Pancreas (tissue), 10 donors: ENCODE data around the gene LILRB1. TPM values are rescaled to one million over a fixed set of nuclear protein-coding genes. Genes with fewer than 3 reads are reported as not detected.
"Not testable (repeated sequence)": the region's sequence is repeated elsewhere in the genome, so short reads cannot be mapped to it uniquely, and the experiment has no call there.

ENCODE experiments used
- ATAC-seq, 4 donors: fragments of 200-7000 bp; cut with Tn5 transposase; one replicate each; pipeline versions ENCODE4 v1.8.0 to v1.9.1; 2020; ENCODE audit warnings: mild to moderate bottlenecking in 4 of 4, moderate library complexity in 4 of 4
- DNase-seq, 6 donors: peaks; one replicate each; pipeline ENCODE4 v3.0.0-alpha.2; 2020
- FAIRE-seq: peaks from 2 replicates; lab custom pipeline; 2012; peaks lifted over from hg19 to GRCh38; lab: Jason Lieb, UNC
- H3K27ac ChIP-seq, 4 donors: fragments of 200-600 bp; sonication (generic); 1 replicate in 3 of 4; 2 replicates in 1 of 4; pipeline versions ENCODE4 v1.5.0 to v1.8.0; 2020
- H3K27me3 ChIP-seq, 4 donors: fragments of 200-600 bp; one replicate each; pipeline ENCODE4 v1.8.0; 2021
- H3K36me3 ChIP-seq, 3 donors: fragments of 200-600 bp; sonication (generic) in 1 of 3; one replicate each; pipeline versions ENCODE4 v1.5.0 to v1.8.0; 2020 to 2021
- H3K4me1 ChIP-seq, 3 donors: fragments of 200-600 bp; one replicate each; pipeline ENCODE4 v1.8.0; 2021
- H3K4me3 ChIP-seq, 4 donors: fragments of 200-600 bp; sonication (generic) in 2 of 4; one replicate each; pipeline versions ENCODE4 v1.5.0 to v1.8.0; 2020 to 2021
- H3K9me3 ChIP-seq, 4 donors: fragments of 200-600 bp; one replicate each; pipeline ENCODE4 v1.8.0; 2021
- WGBS, 2 donors: extraction: QIAGEN DNeasy Blood & Tissue Kit; methylation state at CpG; one replicate each; pipeline ENCODE4 v1.1.7; 2013; 5-methylcytosine and 5-hydroxymethylcytosine counted together
- intact Hi-C, 3 donors: fragments of 100-400 bp; cut with DNase I; formaldehyde crosslinking; loops; one replicate each; pipeline versions ENCODE4 v1.11.1 to v1.14.2; 2022
- polyA plus RNA-seq, 2 donors: library from polyadenylated mRNA; stranded (reverse); fragments of 200-250 nt; gene quantifications; one replicate each; pipeline ENCODE4 v1.2.3, GENCODE V29; 2013
- total RNA-seq, 6 donors: library from RNA; stranded (reverse); fragmentation: NEBNext Ultra II Directional in 4 of 6; extraction: Animal tissue kit (Norgen Biotek cat#: 25700) in 4 of 6; gene quantifications; one replicate each; pipeline versions ENCODE4 v1.2.1 to v1.2.4, GENCODE V29; 2021 to 2023
- TF ChIP-seq, protein P1 (sequence below), 4 donors: fragments of 200-600 bp; sonication (generic) in 3 of 4; IDR thresholded peaks; one replicate each; pipeline versions ENCODE4 v1.5.0 to v1.8.0; 2021; ENCODE audit warnings: antibody characterized with exemption in 4 of 4
- donor health status: healthy with polysubstance abuse.
- donor health status: DM: no; HTN: no; CAD: no; lungs with moderate emphysema.
- donor health status: DM: no; HTN: no; CAD: no.
- donor health status: control.
- donor health status: control.
- donor health status: Bipolar disorder and iron deficiency.
- donor health status: DM: yes; HTN: yes; CAD: no.
- donor health status: DM: no; HTN: no; CAD: no.
- donor health status: DM: no; HTN: no; CAD: no.
- donor health status: DM: yes; HTN: yes; CAD: no.

LILRB1 gene
- total and polyA plus RNA-seq, 8 donors = 0.51 to 8.8 (median 0.89) TPM

DNA sequence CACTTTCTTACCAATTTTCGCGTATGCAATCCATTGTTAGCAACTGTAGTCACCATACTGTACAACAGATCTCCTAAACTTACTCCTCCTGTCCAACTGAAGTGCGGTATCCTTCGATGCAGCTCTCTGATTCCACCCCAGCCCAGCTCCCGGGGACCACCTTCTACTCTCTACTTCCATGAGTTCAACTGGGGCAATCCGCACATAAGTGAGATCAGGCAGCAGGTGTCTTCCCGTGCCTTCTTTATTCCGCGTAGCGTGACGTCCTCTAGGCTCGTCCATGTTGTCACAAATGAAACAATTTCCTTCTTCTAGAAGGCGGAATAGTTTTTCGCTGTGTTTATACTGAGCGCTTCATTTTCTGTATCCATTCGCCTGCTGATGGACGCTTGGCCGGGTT is 8.4 kb downstream of the LILRB1 start:
- no peak for DNase-seq
- Histone ChIP-seq H3K9me3 (no peaks in the 10 kb centered on the region), H3K4me1 (no peaks in the 10 kb centered on the region), H3K27me3 (no peaks in the 10 kb centered on the region), H3K4me3 (no peak overlapping the region), H3K27ac (no peak overlapping the region), H3K36me3 (no peaks in the 10 kb centered on the region)
- ATAC-seq = no peak
- WGBS, 2 donors = 72 to 82% methylated on average over 18 of the region's 18 CpGs
- FAIRE-seq = no peak
- TF ChIP-seq, protein P1, sequence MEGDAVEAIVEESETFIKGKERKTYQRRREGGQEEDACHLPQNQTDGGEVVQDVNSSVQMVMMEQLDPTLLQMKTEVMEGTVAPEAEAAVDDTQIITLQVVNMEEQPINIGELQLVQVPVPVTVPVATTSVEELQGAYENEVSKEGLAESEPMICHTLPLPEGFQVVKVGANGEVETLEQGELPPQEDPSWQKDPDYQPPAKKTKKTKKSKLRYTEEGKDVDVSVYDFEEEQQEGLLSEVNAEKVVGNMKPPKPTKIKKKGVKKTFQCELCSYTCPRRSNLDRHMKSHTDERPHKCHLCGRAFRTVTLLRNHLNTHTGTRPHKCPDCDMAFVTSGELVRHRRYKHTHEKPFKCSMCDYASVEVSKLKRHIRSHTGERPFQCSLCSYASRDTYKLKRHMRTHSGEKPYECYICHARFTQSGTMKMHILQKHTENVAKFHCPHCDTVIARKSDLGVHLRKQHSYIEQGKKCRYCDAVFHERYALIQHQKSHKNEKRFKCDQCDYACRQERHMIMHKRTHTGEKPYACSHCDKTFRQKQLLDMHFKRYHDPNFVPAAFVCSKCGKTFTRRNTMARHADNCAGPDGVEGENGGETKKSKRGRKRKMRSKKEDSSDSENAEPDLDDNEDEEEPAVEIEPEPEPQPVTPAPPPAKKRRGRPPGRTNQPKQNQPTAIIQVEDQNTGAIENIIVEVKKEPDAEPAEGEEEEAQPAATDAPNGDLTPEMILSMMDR (IDR thresholded peaks at IDR 0.05) = no peak
- intact Hi-C loops = no loop called here

DNA sequence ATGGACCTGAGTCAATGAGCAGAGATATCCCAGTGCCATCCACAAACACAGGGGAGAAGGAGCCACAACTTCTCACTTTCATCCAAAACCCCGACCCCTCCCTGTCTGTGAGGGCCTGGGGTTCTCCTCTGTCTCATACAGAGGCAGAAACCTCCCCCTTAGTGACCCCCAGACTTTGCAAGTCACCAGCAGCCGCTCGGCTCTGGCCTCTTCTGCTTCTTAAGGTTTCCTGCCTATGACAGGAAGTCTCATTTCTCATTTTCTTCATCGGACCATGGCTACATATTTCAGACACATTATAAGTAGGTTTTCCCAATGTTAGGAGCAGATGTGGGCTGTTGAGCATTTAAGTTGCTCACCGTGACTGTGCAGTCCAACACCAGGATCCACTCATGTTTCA is 12.7 kb downstream of the LILRB1 start:
- intact Hi-C loops, FAIRE-seq, H3K27ac ChIP-seq, H3K36me3 ChIP-seq, DNase-seq, H3K4me1 ChIP-seq, H3K27me3 ChIP-seq, H3K9me3 ChIP-seq, H3K4me3 ChIP-seq: not testable (repeated sequence)
- ATAC-seq = peak in 1 of 4 donors; percentile 62
- 45 to 58% methylated on average over 5 of the region's 5 CpGs for WGBS, 2 donors

DNA sequence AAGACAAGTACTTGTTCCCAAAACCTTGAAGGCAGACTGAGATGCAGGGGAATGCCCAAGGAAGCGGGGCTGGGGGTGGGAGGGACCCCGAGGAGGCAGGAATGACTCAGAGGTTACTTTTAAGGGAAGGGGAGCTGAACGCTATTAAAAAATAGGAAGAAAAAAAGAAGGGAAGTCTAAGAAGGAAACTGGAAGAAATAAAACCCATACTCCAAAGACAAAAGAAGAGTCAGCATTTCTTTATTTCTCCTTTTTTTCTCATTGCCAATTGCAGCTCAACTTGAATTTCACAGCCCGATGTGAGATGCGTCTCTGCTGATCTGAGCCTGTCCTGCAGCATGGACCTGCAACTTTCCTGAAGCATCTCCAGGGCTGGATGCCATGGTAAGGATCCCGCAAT is 13.3 kb downstream of the LILRB1 start:
- H3K27me3 ChIP-seq, DNase-seq, H3K9me3 ChIP-seq, H3K36me3 ChIP-seq, H3K4me1 ChIP-seq, intact Hi-C loops, H3K4me3 ChIP-seq, FAIRE-seq, H3K27ac ChIP-seq: not testable (repeated sequence)
- peak in 2 of 4 donors; percentile 49 to 73 for ATAC-seq
- WGBS, 2 donors = 50 to 53% methylated on average over 6 of the region's 6 CpGs

DNA sequence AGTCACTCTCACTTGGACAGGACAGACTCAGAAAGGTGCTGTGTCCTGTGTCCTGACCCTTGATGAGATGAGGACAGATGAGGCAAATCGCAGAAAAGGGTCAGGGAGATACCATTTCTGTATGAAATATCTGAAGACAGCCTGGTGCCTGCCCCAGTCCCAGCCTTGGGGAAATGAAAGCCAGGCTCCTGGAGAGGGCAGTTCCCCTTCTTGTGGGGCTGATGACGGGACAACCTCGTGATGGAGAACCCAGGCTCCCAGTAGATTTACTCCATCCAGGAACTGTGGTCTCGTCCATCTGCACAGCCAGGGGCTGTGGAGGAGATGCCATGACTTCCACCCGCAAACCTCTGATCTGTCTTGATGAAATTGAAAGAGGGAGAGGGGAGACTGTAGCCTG is 13.8 kb downstream of the LILRB1 start:
- H3K36me3 ChIP-seq = no peaks in the 10 kb centered on the region
- ATAC-seq (peak in 2 of 4 donors; percentile 76 to 84), FAIRE-seq (no peak), DNase-seq (peak in 1 of 6 donors; percentile 45)
- intact Hi-C loops = no loop called here
- 37 to 43% methylated on average over 5 of the region's 5 CpGs for WGBS, 2 donors
- TF ChIP-seq, protein P1 (IDR thresholded peaks at IDR 0.05) = no peak
- H3K4me1 ChIP-seq = no peaks in the 10 kb centered on the region
- H3K27ac ChIP-seq = no peak overlapping the region
- H3K27me3 ChIP-seq = no peaks in the 10 kb centered on the region
- H3K9me3 ChIP-seq = no peaks in the 10 kb centered on the region
- H3K4me3 ChIP-seq = no peak overlapping the region

DNA sequence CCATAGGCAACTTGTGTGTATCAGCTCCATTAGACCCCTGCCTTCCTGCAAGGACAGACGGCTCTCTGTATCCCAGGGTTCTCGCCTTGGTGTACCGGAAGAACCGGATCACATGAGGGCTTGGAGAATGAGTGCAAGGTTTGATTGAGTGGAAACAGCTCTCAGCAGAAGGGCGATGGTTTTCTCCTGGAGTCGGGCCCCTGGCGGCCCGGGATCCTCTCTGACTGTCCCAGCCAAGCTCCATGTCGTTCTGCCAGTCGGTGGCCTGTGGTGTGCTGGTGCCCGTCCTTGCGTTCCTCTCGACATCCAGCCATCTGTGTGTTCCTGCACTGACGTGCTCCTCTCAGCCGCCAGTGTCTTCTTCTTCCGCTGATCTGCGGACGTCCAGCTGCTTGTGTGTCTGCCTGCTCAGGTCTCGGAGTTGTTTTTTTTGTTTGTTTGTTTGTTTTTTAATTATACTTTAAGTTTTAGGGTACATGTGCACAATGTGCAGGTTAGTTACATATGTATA is 16.1 kb downstream of the LILRB1 start:
- no peak for ATAC-seq
- no peaks in the 10 kb centered on the region for H3K4me1 ChIP-seq
- intact Hi-C loops = no loop called here
- no peaks in the 10 kb centered on the region for H3K9me3 ChIP-seq
- no peak for DNase-seq
- no peak overlapping the region for H3K27ac ChIP-seq
- H3K36me3 ChIP-seq = no peaks in the 10 kb centered on the region
- H3K4me3 ChIP-seq = no peak overlapping the region
- no peak for FAIRE-seq
- H3K27me3 ChIP-seq = no peaks in the 10 kb centered on the region
- TF ChIP-seq, protein P1 (IDR thresholded peaks at IDR 0.05) = no peak
- 70 to 86% methylated on average over 19 of the region's 19 CpGs for WGBS, 2 donors

DNA sequence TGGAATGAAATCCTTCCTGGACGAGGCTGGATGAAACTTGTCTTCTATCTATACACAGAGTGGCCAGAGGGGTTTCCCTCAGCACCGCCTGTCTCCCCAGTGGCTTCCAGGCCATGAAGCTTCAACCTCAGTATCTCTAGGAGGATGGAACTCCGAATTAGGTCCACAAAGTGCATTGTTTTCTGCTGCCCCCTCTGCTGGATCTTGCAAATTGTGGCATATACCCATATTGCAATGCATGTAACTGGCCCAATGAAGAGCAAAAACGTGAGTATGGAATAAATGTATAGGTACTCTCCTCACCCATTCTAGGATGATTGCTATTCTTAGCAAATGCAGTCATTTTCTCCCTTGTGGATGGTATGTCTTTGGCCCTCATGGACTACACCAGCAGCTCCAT is 17.8 kb downstream of the LILRB1 start:
- DNase-seq = no peak
- 27 to 36% methylated on average over 4 of the region's 4 CpGs for WGBS, 2 donors
- Histone ChIP-seq H3K27ac (no peak overlapping the region), H3K36me3 (no peaks in the 10 kb centered on the region), H3K9me3 (no peaks in the 10 kb centered on the region), H3K4me1 (no peaks in the 10 kb centered on the region), H3K27me3 (no peaks in the 10 kb centered on the region), H3K4me3 (no peak overlapping the region)
- no peak for ATAC-seq
- TF ChIP-seq, protein P1 (IDR thresholded peaks at IDR 0.05) = no peak
- intact Hi-C loops = no loop called here
- FAIRE-seq = no peak
